ENCODE measurements around the gene L3MBTL1. TPM values are rescaled to one million over a fixed set of nuclear protein-coding genes. Genes with fewer than 3 reads are reported as not detected.
A peak's percentile ranks its signal among the peaks of the same experiment; 100 is the strongest.

L3MBTL1 gene
- total RNA-seq, 1 experiment from 2014 or later, result 8.4 TPM

- no peaks in the 10 kb centered on the region for H3K9me3 ChIP-seq
- no peak for TF ChIP-seq CTCF (IDR thresholded peaks at IDR 0.05; ENCODE audit: insufficient read depth in 1 of 2, low read depth in 1 of 2, low read length in 1 of 2, severe bottlenecking in 1 of 2, unreplicated experiment in 1 of 2)
- DNase-seq, result no peak
- intact Hi-C loops (cut with micrococcal nuclease; ENCODE audit: unreplicated experiment), result no loop called here
- BruUV-seq (replicated peaks), result no TSS peak
- POLR2A ChIA-PET, result no interaction called here
- Mint-ChIP-seq H3K27ac (ENCODE audit: unreplicated experiment) (no peak overlapping the region), H3K36me3 (ENCODE audit: insufficient read depth, unreplicated experiment) (no peaks in the 10 kb centered on the region), H3K4me3 (ENCODE audit: unreplicated experiment) (peak overlapping the region; percentile 36), H3K4me1 (ENCODE audit: low read depth, unreplicated experiment) (no peaks in the 10 kb centered on the region), H3K9me3 (ENCODE audit: unreplicated experiment) (no peaks in the 10 kb centered on the region), H3K27me3 (ENCODE audit: insufficient read depth, unreplicated experiment) (peaks cover 12% of the 10 kb centered on the region)
- CTCF ChIA-PET, result interaction anchor here (0.6 kb wide), 1 partner anchor 67 kb away, joined by 3 read pairs; no protein-coding TSS in a partner anchor
- H3K4me1 ChIP-seq, result no peaks in the 10 kb centered on the region
- no peaks in the 10 kb centered on the region for H3K27me3 ChIP-seq (replicated peaks; ENCODE audit: control insufficient read depth, insufficient read depth, low read length)
- H3K36me3 ChIP-seq (ENCODE audit: control insufficient read depth, insufficient read depth, low read length), result no peaks in the 10 kb centered on the region
- H3K4me3 ChIP-seq (ENCODE audit: low read depth, low read length), result peak overlapping the region; percentile 35
Measured at GRCh38 chr20:43508106-43508505, 609 bp downstream of the L3MBTL1 start.

- no peak overlapping the region for H3K4me3 Mint-ChIP-seq (ENCODE audit: unreplicated experiment)
- ChIA-PET POLR2A (interaction anchor here (0.6 to 0.7 kb wide), 2 partner anchors 8 to 51 kb away, joined by 3 to 5 read pairs; no protein-coding TSS in a partner anchor), CTCF (interaction anchor here (0.5 to 0.6 kb wide), 2 partner anchors 32 to 67 kb away, joined by 3 read pairs; no protein-coding TSS in a partner anchor)
- H3K9me3 Mint-ChIP-seq (ENCODE audit: unreplicated experiment), result no peaks in the 10 kb centered on the region
- Histone ChIP-seq H3K4me3 (ENCODE audit: low read depth, low read length) (no peak overlapping the region), H3K36me3 (ENCODE audit: control insufficient read depth, insufficient read depth, low read length) (no peaks in the 10 kb centered on the region), H3K9me3 (no peaks in the 10 kb centered on the region), H3K4me1 (no peaks in the 10 kb centered on the region), H3K27me3 (replicated peaks; ENCODE audit: control insufficient read depth, insufficient read depth, low read length) (no peaks in the 10 kb centered on the region)
- no TSS peak for BruUV-seq (replicated peaks)
- no peaks in the 10 kb centered on the region for H3K4me1 Mint-ChIP-seq (ENCODE audit: low read depth, unreplicated experiment)
- peaks cover 7% of the 10 kb centered on the region for H3K27me3 Mint-ChIP-seq (ENCODE audit: insufficient read depth, unreplicated experiment)
- H3K27ac Mint-ChIP-seq (ENCODE audit: unreplicated experiment), result no peak overlapping the region
- no peak for TF ChIP-seq CTCF (IDR thresholded peaks at IDR 0.05; ENCODE audit: insufficient read depth in 1 of 2, low read depth in 1 of 2, low read length in 1 of 2, severe bottlenecking in 1 of 2, unreplicated experiment in 1 of 2)
- intact Hi-C loops (cut with micrococcal nuclease; ENCODE audit: unreplicated experiment), result no loop called here
- no peaks in the 10 kb centered on the region for H3K36me3 Mint-ChIP-seq (ENCODE audit: insufficient read depth, unreplicated experiment)
- DNase-seq, result peak; percentile 35 to 56
Measured at GRCh38 chr20:43508604-43509040, 1.1 kb downstream of the L3MBTL1 start.

- POLR2A ChIA-PET, result no interaction called here
Measured at GRCh38 chr20:43511879-43512278, 4.4 kb downstream of the L3MBTL1 start.

More at GRCh38 chr20:43511879-43512278, 4.4 kb downstream of the L3MBTL1 start:
- no peak for TF ChIP-seq CTCF (IDR thresholded peaks at IDR 0.05; ENCODE audit: insufficient read depth in 1 of 2, low read depth in 1 of 2, low read length in 1 of 2, severe bottlenecking in 1 of 2, unreplicated experiment in 1 of 2)
- no peak overlapping the region for H3K4me3 ChIP-seq (ENCODE audit: low read depth, low read length)
- H3K9me3 ChIP-seq, result no peaks in the 10 kb centered on the region
- no TSS peak for BruUV-seq (replicated peaks)
- no peak overlapping the region for H3K27ac Mint-ChIP-seq (ENCODE audit: unreplicated experiment)
- no peaks in the 10 kb centered on the region for H3K4me1 Mint-ChIP-seq (ENCODE audit: low read depth, unreplicated experiment)
- CTCF ChIA-PET, result interaction anchor here (0.7 kb wide), 1 partner anchor 283 kb away, joined by 5 read pairs; no protein-coding TSS in a partner anchor
- intact Hi-C loops (cut with micrococcal nuclease; ENCODE audit: unreplicated experiment), result no loop called here
- H3K27me3 ChIP-seq (replicated peaks; ENCODE audit: control insufficient read depth, insufficient read depth, low read length), result no peaks in the 10 kb centered on the region
- H3K9me3 Mint-ChIP-seq (ENCODE audit: unreplicated experiment), result no peaks in the 10 kb centered on the region
- no peaks in the 10 kb centered on the region for H3K4me1 ChIP-seq
- H3K4me3 Mint-ChIP-seq (ENCODE audit: unreplicated experiment), result no peak overlapping the region
- no peak for DNase-seq
- no peaks in the 10 kb centered on the region for H3K36me3 Mint-ChIP-seq (ENCODE audit: insufficient read depth, unreplicated experiment)
- H3K27me3 Mint-ChIP-seq (ENCODE audit: insufficient read depth, unreplicated experiment), result no peaks in the 10 kb centered on the region
- H3K36me3 ChIP-seq (ENCODE audit: control insufficient read depth, insufficient read depth, low read length), result no peaks in the 10 kb centered on the region

Data from Caco-2 (cell line).